ENCODE results near the gene SPAG8. TPM values are rescaled to one million over a fixed set of nuclear protein-coding genes. Genes with fewer than 3 reads are reported as not detected.

The SPAG8 gene
- total RNA-seq (2021; ENCODE audit: unreplicated experiment) (0.90 TPM), Bru-seq, nascent RNA (percentile 38 among the genes with signal in this experiment), BruChase-seq, experiment 1, labeled RNA remaining after a 2-hour chase (percentile 35 among the genes with signal in this experiment), BruChase-seq, experiment 2, labeled RNA remaining after a 6-hour chase (percentile 33 among the genes with signal in this experiment)
- polyA plus RNA-seq (2012; ENCODE audit: insufficient read length), result 0.62 TPM
- long read RNA-seq, partial matches to known transcripts, result 1 of 3 reads
- long read RNA-seq, other reads (novel, unspliced or antisense), result 2 of 3 reads

DNA sequence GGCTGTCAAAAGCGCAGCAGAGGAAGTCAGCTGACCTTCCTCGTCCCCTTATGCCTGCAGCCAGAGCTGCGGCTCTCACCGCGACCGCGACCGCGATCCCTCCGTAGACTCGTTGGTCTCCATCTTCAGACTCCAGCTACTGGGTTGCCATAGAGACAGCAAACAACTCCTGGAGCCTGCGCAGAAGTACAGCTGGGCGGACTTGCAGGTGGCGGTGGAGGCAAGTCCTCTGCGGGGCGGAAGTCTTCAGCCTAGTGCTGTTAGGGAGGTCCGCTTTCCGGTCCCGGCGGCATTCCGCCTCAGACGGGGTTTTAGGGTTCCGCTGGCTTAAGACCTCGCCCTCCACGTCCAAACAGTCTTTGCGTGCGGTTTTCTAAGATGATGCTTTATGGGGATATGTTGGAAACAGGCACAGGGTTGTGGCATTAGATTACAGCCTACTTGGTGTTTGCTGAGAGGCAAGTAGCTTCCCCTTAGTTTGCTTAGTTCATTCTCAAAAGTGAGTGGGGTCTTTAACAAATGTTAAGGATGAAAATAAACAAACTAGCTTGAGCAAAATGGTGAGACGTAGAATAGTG lies at the start of gene SPAG8:
Gene SPAG8 (minus strand): TSS at position 238 of the 578 bp plus-strand sequence. CDS start 115 bp downstream, at position 123.
- intact Hi-C loops (cut with micrococcal nuclease; ENCODE audit: unreplicated experiment) (loop anchor here (10.0 kb wide), 1 partner anchor 157 kb away; the partner anchor contains the start of genes CCDC107, RMRP and SIT1), in situ Hi-C loops (cut with HindIII; ENCODE audit: low pct_unique_long_range_greater_than_20kb, low sequenced_read_pairs) (no loop called here)
- H3K4me1 ChIP-seq (ENCODE audit: control insufficient read depth, insufficient read depth, low read length), result peaks cover 29% of the 10 kb centered on the region
- no peaks in the 10 kb centered on the region for H3K36me3 ChIP-seq (ENCODE audit: control insufficient read depth, insufficient read depth, low read length)
- H3K27me3 ChIP-seq (ENCODE audit: control insufficient read depth, insufficient read depth, low read length), result peaks cover 3% of the 10 kb centered on the region; the same call in 1 of the 2 replicates
- BruUV-seq (replicated peaks), result no TSS peak
- no peaks in the 10 kb centered on the region for H3K9me3 ChIP-seq (ENCODE audit: control insufficient read depth, insufficient read depth, low read depth, low read length)
- H3K27ac ChIP-seq (ENCODE audit: low read length), result peak within 1 kb of the TSS; percentile 79
- TF ChIP-seq SIN3A (IDR thresholded peaks at IDR 0.05; ENCODE audit: borderline replicate concordance, insufficient read depth, low read depth, low read length), result peak; percentile 91
- peak in 1 of 2 experiments; percentile 46; a peak in 1 of 4 replicates for TF ChIP-seq REST (IDR thresholded peaks at IDR 0.05; ENCODE audit: insufficient read depth in 1 of 2, low read depth in 2 of 2, low read length in 1 of 2)
- peak; percentile 77 for TF ChIP-seq POLR2AphosphoS5 (IDR thresholded peaks at IDR 0.05; ENCODE audit: low read depth, low read length)
- TF ChIP-seq, protein P1, sequence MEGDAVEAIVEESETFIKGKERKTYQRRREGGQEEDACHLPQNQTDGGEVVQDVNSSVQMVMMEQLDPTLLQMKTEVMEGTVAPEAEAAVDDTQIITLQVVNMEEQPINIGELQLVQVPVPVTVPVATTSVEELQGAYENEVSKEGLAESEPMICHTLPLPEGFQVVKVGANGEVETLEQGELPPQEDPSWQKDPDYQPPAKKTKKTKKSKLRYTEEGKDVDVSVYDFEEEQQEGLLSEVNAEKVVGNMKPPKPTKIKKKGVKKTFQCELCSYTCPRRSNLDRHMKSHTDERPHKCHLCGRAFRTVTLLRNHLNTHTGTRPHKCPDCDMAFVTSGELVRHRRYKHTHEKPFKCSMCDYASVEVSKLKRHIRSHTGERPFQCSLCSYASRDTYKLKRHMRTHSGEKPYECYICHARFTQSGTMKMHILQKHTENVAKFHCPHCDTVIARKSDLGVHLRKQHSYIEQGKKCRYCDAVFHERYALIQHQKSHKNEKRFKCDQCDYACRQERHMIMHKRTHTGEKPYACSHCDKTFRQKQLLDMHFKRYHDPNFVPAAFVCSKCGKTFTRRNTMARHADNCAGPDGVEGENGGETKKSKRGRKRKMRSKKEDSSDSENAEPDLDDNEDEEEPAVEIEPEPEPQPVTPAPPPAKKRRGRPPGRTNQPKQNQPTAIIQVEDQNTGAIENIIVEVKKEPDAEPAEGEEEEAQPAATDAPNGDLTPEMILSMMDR (IDR thresholded peaks at IDR 0.05), result no peak
- TF ChIP-seq TCF7L2 (IDR thresholded peaks at IDR 0.05; ENCODE audit: low read depth, low read length), result no peak
- peak within 1 kb of the TSS; percentile 47 to 69 for H3K4me3 ChIP-seq (ENCODE audit: low read depth in 2 of 2, low read length in 2 of 2)
- ChIA-PET POLR2A (interaction anchor here (0.6 kb wide), 1 partner anchor 80 kb away, joined by 10 read pairs; the partner anchor contains the start of genes CREB3 and TLN1), CTCF (interaction anchor here (0.6 to 1.6 kb wide), 3 partner anchors 13 to 66 kb away, joined by 4 to 8 read pairs (median 7); no protein-coding TSS in a partner anchor)
- peak; percentile 75 for DNase-seq (ENCODE audit: low read depth, low spot score)
- ATAC-seq, result peak; percentile 82

GRCh38 chr9:35861161-35861897 lies 49.3 kb upstream of the SPAG8 start:
- TF ChIP-seq POLR2AphosphoS5 (IDR thresholded peaks at IDR 0.05; ENCODE audit: low read depth, low read length), result no peak
- TF ChIP-seq, protein P1 (IDR thresholded peaks at IDR 0.05), result no peak
- TF ChIP-seq SIN3A (IDR thresholded peaks at IDR 0.05; ENCODE audit: borderline replicate concordance, insufficient read depth, low read depth, low read length), result no peak
- TF ChIP-seq TCF7L2 (IDR thresholded peaks at IDR 0.05; ENCODE audit: low read depth, low read length), result no peak
- no peak for TF ChIP-seq REST (IDR thresholded peaks at IDR 0.05; ENCODE audit: insufficient read depth in 1 of 2, low read depth in 2 of 2, low read length in 1 of 2)
- no TSS peak for BruUV-seq (replicated peaks)
- Histone ChIP-seq H3K27me3 (ENCODE audit: control insufficient read depth, insufficient read depth, low read length) (0 out of 2 replicates have a peak, but pooled peaks cover 2% of the 10 kb centered on the region), H3K9me3 (ENCODE audit: control insufficient read depth, insufficient read depth, low read depth, low read length) (no peaks in the 10 kb centered on the region), H3K36me3 (ENCODE audit: control insufficient read depth, insufficient read depth, low read length) (no peaks in the 10 kb centered on the region), H3K27ac (ENCODE audit: low read length) (no peak overlapping the region), H3K4me3 (ENCODE audit: low read depth in 2 of 2, low read length in 2 of 2) (no peak overlapping the region), H3K4me1 (ENCODE audit: control insufficient read depth, insufficient read depth, low read length) (no peaks in the 10 kb centered on the region)
- in situ Hi-C loops (cut with HindIII; ENCODE audit: low pct_unique_long_range_greater_than_20kb, low sequenced_read_pairs) (no loop called here), intact Hi-C loops (cut with micrococcal nuclease; ENCODE audit: unreplicated experiment) (no loop called here)
- ATAC-seq, result no peak
- POLR2A ChIA-PET, result interaction anchor here (0.6 kb wide), 1 partner anchor 64 kb away, joined by 3 read pairs; no protein-coding TSS in a partner anchor
- DNase-seq (ENCODE audit: low read depth, low spot score), result no peak
- CTCF ChIA-PET, result no interaction called here

Measured in Panc1 (cell line).